Vagina (tissue), 2 donors: Measurements from ENCODE around the gene PLD5.
"Not testable (repeated sequence)": the region's sequence is repeated elsewhere in the genome, so short reads cannot be mapped to it uniquely, and the experiment has no call there.

Source experiments
- CTCF ChIP-seq, 3 experiments: fragments of 450-650 bp in 2 of 3; fragments of 200-600 bp in 1 of 3; sonication (generic) in 1 of 3; IDR thresholded peaks; one replicate each; pipeline ENCODE4 v1.5.1; 2017 to 2019; ENCODE audit warnings: antibody characterized with exemption in 3 of 3, mild to moderate bottlenecking in 2 of 3, moderate library complexity in 2 of 3
- POLR2A ChIP-seq, 2 donors: fragments of 450-650 bp; IDR thresholded peaks; one replicate each; pipeline ENCODE4 v1.6.1; 2017; ENCODE audit warnings: antibody characterized with exemption in 2 of 2, mild to moderate bottlenecking in 2 of 2, moderate library complexity in 2 of 2
- POLR2AphosphoS5 ChIP-seq, 2 donors: sonication (generic); formaldehyde crosslinking; IDR thresholded peaks; one replicate each; pipeline ENCODE4 v1.9.0; 2017; ENCODE audit warnings: antibody characterized with exemption in 2 of 2, mild to moderate bottlenecking in 2 of 2, low read depth in 1 of 2; ENCODE audit not compliant: insufficient read depth in 1 of 2

GRCh38 chr1:242282758-242283485, 241.6 kb downstream of the PLD5 start:
- not testable (repeated sequence) for TF ChIP-seq CTCF (IDR thresholded peaks at IDR 0.05); POLR2AphosphoS5 (IDR thresholded peaks at IDR 0.05; ENCODE audit: insufficient read depth in 1 of 2, low read depth in 1 of 2); POLR2A (IDR thresholded peaks at IDR 0.05)
